Nephron (organoid): ENCODE results near the gene FAM81A.
A peak's percentile ranks its signal among the peaks of the same experiment; 100 is the strongest.

Experiments
- H3K27ac Mint-ChIP-seq, 3 experiments: 2 replicates each; pipeline ENCODE4 v1.8.0; 2020; ENCODE audit warnings: mixed read lengths in 3 of 3, mild to moderate bottlenecking in 2 of 3, moderate library complexity in 1 of 3
- H3K27me3 Mint-ChIP-seq: 2 replicates; pipeline ENCODE4 v1.8.0; 2021; ENCODE audit warnings: low read depth, mild to moderate bottlenecking, moderate library complexity, mixed read lengths
- H3K36me3 Mint-ChIP-seq: 2 replicates; pipeline ENCODE4 v1.8.0; 2020; ENCODE audit warnings: low read depth, mixed read lengths
- H3K4me1 Mint-ChIP-seq: 2 replicates; pipeline ENCODE4 v1.8.0; 2020; ENCODE audit warnings: mixed read lengths
- H3K4me3 Mint-ChIP-seq, 3 experiments: 2 replicates each; pipeline ENCODE4 v1.8.0; 2020; ENCODE audit warnings: mild to moderate bottlenecking in 3 of 3, mixed read lengths in 3 of 3, moderate library complexity in 2 of 3
- H3K9me3 Mint-ChIP-seq: 2 replicates; pipeline ENCODE4 v1.8.0; 2020; ENCODE audit warnings: mixed read lengths
- CTCF ChIP-seq, 3 experiments: fragments of 200-600 bp; sonication (generic); IDR thresholded peaks; one replicate each; pipeline ENCODE4 v1.5.0; 2021; ENCODE audit warnings: antibody characterized with exemption in 3 of 3; ENCODE audit not compliant: unreplicated experiment in 3 of 3

Gene FAM81A

GRCh38 chr15:59406446-59406845, 31.5 kb upstream of the FAM81A start:
- Mint-ChIP-seq H3K36me3 (no peaks in the 10 kb centered on the region), H3K4me3 (no peak overlapping the region), H3K9me3 (no peaks in the 10 kb centered on the region), H3K27me3 (peaks cover 19% of the 10 kb centered on the region), H3K4me1 (peaks cover 5% of the 10 kb centered on the region), H3K27ac (no peak overlapping the region)
- TF ChIP-seq CTCF (IDR thresholded peaks at IDR 0.05; ENCODE audit: unreplicated experiment in 3 of 3), result no peak

- no peak overlapping the region for H3K4me3 Mint-ChIP-seq
- H3K27ac Mint-ChIP-seq, result no peak overlapping the region
- H3K9me3 Mint-ChIP-seq, result no peaks in the 10 kb centered on the region
- no peak for TF ChIP-seq CTCF (IDR thresholded peaks at IDR 0.05; ENCODE audit: unreplicated experiment in 3 of 3)
- H3K27me3 Mint-ChIP-seq, result peaks cover 19% of the 10 kb centered on the region
- no peaks in the 10 kb centered on the region for H3K4me1 Mint-ChIP-seq
- no peaks in the 10 kb centered on the region for H3K36me3 Mint-ChIP-seq
Measured at GRCh38 chr15:59407946-59408345, 30.0 kb upstream of the FAM81A start.

GRCh38 chr15:59410391-59410896, 27.5 kb upstream of the FAM81A start:
- H3K27ac Mint-ChIP-seq, result peak overlapping the region in 1 of 3 experiments; percentile 62
- no peak overlapping the region for H3K4me3 Mint-ChIP-seq
- no peaks in the 10 kb centered on the region for H3K36me3 Mint-ChIP-seq
- H3K9me3 Mint-ChIP-seq, result no peaks in the 10 kb centered on the region
- H3K4me1 Mint-ChIP-seq, result no peaks in the 10 kb centered on the region
- peaks cover 19% of the 10 kb centered on the region for H3K27me3 Mint-ChIP-seq
- no peak for TF ChIP-seq CTCF (IDR thresholded peaks at IDR 0.05; ENCODE audit: unreplicated experiment in 3 of 3)

- no peaks in the 10 kb centered on the region for H3K36me3 Mint-ChIP-seq
- TF ChIP-seq CTCF (IDR thresholded peaks at IDR 0.05; ENCODE audit: unreplicated experiment in 3 of 3), result no peak
- H3K9me3 Mint-ChIP-seq, result no peaks in the 10 kb centered on the region
- no peak overlapping the region for H3K27ac Mint-ChIP-seq
- no peaks in the 10 kb centered on the region for H3K4me1 Mint-ChIP-seq
- no peak overlapping the region for H3K4me3 Mint-ChIP-seq
- H3K27me3 Mint-ChIP-seq, result peaks cover 43% of the 10 kb centered on the region
Measured at GRCh38 chr15:59413577-59413976, 24.4 kb upstream of the FAM81A start.

- no peaks in the 10 kb centered on the region for H3K9me3 Mint-ChIP-seq
- no peak for TF ChIP-seq CTCF (IDR thresholded peaks at IDR 0.05; ENCODE audit: unreplicated experiment in 3 of 3)
- peaks cover 58% of the 10 kb centered on the region for H3K27me3 Mint-ChIP-seq
- H3K4me3 Mint-ChIP-seq, result no peak overlapping the region
- H3K36me3 Mint-ChIP-seq, result no peaks in the 10 kb centered on the region
- H3K27ac Mint-ChIP-seq, result no peak overlapping the region
- no peaks in the 10 kb centered on the region for H3K4me1 Mint-ChIP-seq
Measured at GRCh38 chr15:59416816-59417215, 21.2 kb upstream of the FAM81A start.

GRCh38 chr15:59419170-59419569, 18.8 kb upstream of the FAM81A start:
- Mint-ChIP-seq H3K36me3 (no peaks in the 10 kb centered on the region), H3K27me3 (peaks cover 60% of the 10 kb centered on the region), H3K27ac (no peak overlapping the region), H3K9me3 (no peaks in the 10 kb centered on the region), H3K4me1 (no peaks in the 10 kb centered on the region), H3K4me3 (no peak overlapping the region)
- TF ChIP-seq CTCF (IDR thresholded peaks at IDR 0.05; ENCODE audit: unreplicated experiment in 3 of 3), result no peak
